H1 (cell line): ENCODE data around the gene AHNAK2. TPM values are rescaled to one million over a fixed set of nuclear protein-coding genes. Genes with fewer than 3 reads are reported as not detected.

Experiments
- CBX5 ChIP-seq: fragments of 300-800, 300-1000 bp; sonication (generic); IDR thresholded peaks from 2 replicates; pipeline ENCODE4 v1.7.1; 2016; ENCODE audit warnings: antibody characterized with exemption, low read length, low read depth
- CHD2 ChIP-seq: IDR thresholded peaks from 2 replicates; pipeline ENCODE4 v1.6.1; 2012; ENCODE audit warnings: low read length, improper control_type of control experiment
- CHD7 ChIP-seq: fragments of 300-600 bp; sonication (generic); IDR thresholded peaks from 2 replicates; pipeline ENCODE4 v1.7.1; 2012; ENCODE audit warnings: low read length, moderate library complexity, mild to moderate bottlenecking, inconsistent platforms; ENCODE audit not compliant: insufficient replicate concordance
- JUN ChIP-seq: IDR thresholded peaks from 2 replicates; pipeline ENCODE4 v1.6.1; 2011; ENCODE audit warnings: low read depth, mild to moderate bottlenecking, improper control_type of control experiment, low read length
- SIRT6 ChIP-seq: IDR thresholded peaks from one replicate; pipeline ENCODE4 v1.7.1; 2012; ENCODE audit warnings: low read length, inconsistent platforms
- SP4 ChIP-seq: IDR thresholded peaks from 2 replicates; pipeline ENCODE4 v1.6.1; 2012; ENCODE audit warnings: low read length, inconsistent platforms
- TAF1 ChIP-seq: IDR thresholded peaks from 2 replicates; pipeline ENCODE4 v1.6.1; 2011; ENCODE audit warnings: mild to moderate bottlenecking, low read depth, low read length
- polyA plus RNA-seq, 7 experiments: library from polyadenylated mRNA; depleted of rRNA in 3 of 7; stranded (reverse) in 5 of 7; unstranded in 2 of 7; fragments of >200 nt in 5 of 7; fragments of 200-250 nt in 2 of 7; gene quantifications; 1 replicate in 5 of 7; 2 replicates in 1 of 7; 4 replicates in 1 of 7; pipeline versions ENCODE4 v1.2.1 to v1.2.3, GENCODE V29; 2011 to 2013; ENCODE audit warnings: missing spikeins in 2 of 7, mixed read lengths in 2 of 7
- total RNA-seq: library from RNA; stranded (reverse); fragmentation: NEBNext Ultra II Directional; extraction: Animal tissue kit (Norgen Biotek cat#: 25700); gene quantifications from 2 replicates; pipeline ENCODE4 v1.2.1, GENCODE V29; 2021
- TF ChIP-seq, protein P1 (sequence below): IDR thresholded peaks from 2 replicates; pipeline ENCODE4 v1.6.1; 2012; ENCODE audit warnings: inconsistent platforms

The AHNAK2 gene
- total and polyA plus RNA-seq, 2 of the 8 experiments (the other 6 are each of a cell fraction or from before 2014, with no cell fraction given): 0.95 to 2.0 TPM

DNA sequence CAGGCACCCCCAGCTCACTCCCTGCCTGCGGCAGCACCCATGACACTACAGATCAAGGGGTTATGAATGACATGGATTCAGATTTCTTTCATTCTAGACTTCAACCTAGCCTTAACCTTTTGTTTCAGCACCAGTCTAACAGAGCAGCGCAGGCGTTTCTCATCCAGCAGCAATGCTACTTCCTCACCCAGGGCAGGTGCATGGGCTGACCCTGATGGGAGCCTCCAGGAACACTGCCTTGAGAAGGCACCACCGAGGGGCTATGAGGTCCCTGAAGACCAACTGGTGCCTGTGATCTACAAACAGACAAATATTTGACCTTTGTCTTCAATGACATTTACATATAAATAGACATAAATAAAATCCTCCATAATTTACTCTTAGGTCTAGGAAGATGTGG is 31.9 kb upstream of the AHNAK2 start (continued):
- no peak for TF ChIP-seq CHD2
- TF ChIP-seq JUN: no peak
- TF ChIP-seq CHD7: no peak
- TF ChIP-seq, protein P1, sequence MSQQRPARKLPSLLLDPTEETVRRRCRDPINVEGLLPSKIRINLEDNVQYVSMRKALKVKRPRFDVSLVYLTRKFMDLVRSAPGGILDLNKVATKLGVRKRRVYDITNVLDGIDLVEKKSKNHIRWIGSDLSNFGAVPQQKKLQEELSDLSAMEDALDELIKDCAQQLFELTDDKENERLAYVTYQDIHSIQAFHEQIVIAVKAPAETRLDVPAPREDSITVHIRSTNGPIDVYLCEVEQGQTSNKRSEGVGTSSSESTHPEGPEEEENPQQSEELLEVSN: no peak
- no peak for TF ChIP-seq SIRT6
- TF ChIP-seq TAF1: no peak
- TF ChIP-seq CBX5: no peak
- no peak for TF ChIP-seq SP4
- TF ChIP-seq, all 59 proteins: peak for 0
